NAMALWA (cell line): Measurements from ENCODE around the gene RGS8.

Experiments
- DNase-seq: peaks from one replicate; pipeline ENCODE4 v3.0.0-alpha.2; 2015; ENCODE audit warnings: low spot score

RGS8 gene

GRCh38 chr1:182684116-182684828, at the start of gene RGS8:
TSS of gene RGS8 (minus strand) at chr1:182684587. CDS start at chr1:182669649, 14,938 bp downstream.
- DNase-seq, result no peak

GRCh38 chr1:182731852-182732575, 47.6 kb upstream of the RGS8 start:
- no peak for DNase-seq

- DNase-seq, result no peak
Measured at GRCh38 chr1:182726912-182727311, 42.5 kb upstream of the RGS8 start.

- no peak for DNase-seq
Measured at GRCh38 chr1:182725259-182726255, 41.2 kb upstream of the RGS8 start.

GRCh38 chr1:182724215-182724614, 39.8 kb upstream of the RGS8 start:
- DNase-seq, result no peak

- DNase-seq, result no peak
Measured at GRCh38 chr1:182723200-182723599, 38.8 kb upstream of the RGS8 start.

- DNase-seq, result no peak
Measured at GRCh38 chr1:182721525-182721924, 37.1 kb upstream of the RGS8 start.

GRCh38 chr1:182720463-182720862, 36.1 kb upstream of the RGS8 start:
- peak; percentile 24 for DNase-seq

- no peak for DNase-seq
Measured at GRCh38 chr1:182719553-182719952, 35.2 kb upstream of the RGS8 start.

GRCh38 chr1:182718311-182718710, 33.9 kb upstream of the RGS8 start:
- DNase-seq, result peak; percentile 67

- DNase-seq, result peak; percentile 71
Measured at GRCh38 chr1:182716740-182717720, 32.6 kb upstream of the RGS8 start.

GRCh38 chr1:182715531-182715930, 31.1 kb upstream of the RGS8 start:
- no peak for DNase-seq

- no peak for DNase-seq
Measured at GRCh38 chr1:182714546-182714945, 30.2 kb upstream of the RGS8 start.

GRCh38 chr1:182713939-182714338, 29.6 kb upstream of the RGS8 start:
- no peak for DNase-seq

GRCh38 chr1:182713492-182713891, 29.1 kb upstream of the RGS8 start:
- DNase-seq, result no peak

- DNase-seq, result no peak
Measured at GRCh38 chr1:182709855-182710254, 25.5 kb upstream of the RGS8 start.

GRCh38 chr1:182709225-182709764, 24.9 kb upstream of the RGS8 start:
- no peak for DNase-seq

GRCh38 chr1:182707122-182707521, 22.7 kb upstream of the RGS8 start:
- DNase-seq, result no peak

- no peak for DNase-seq
Measured at GRCh38 chr1:182704677-182705076, 20.3 kb upstream of the RGS8 start.

GRCh38 chr1:182703539-182703938, 19.2 kb upstream of the RGS8 start:
- DNase-seq, result no peak
